ENCODE data around the gene MT2A. TPM values are rescaled to one million over a fixed set of nuclear protein-coding genes. Genes with fewer than 3 reads are reported as not detected.

Gene MT2A
- total RNA-seq, 4 donors from 2014 or later, result 27.2 to 216 (median 119) TPM

DNA sequence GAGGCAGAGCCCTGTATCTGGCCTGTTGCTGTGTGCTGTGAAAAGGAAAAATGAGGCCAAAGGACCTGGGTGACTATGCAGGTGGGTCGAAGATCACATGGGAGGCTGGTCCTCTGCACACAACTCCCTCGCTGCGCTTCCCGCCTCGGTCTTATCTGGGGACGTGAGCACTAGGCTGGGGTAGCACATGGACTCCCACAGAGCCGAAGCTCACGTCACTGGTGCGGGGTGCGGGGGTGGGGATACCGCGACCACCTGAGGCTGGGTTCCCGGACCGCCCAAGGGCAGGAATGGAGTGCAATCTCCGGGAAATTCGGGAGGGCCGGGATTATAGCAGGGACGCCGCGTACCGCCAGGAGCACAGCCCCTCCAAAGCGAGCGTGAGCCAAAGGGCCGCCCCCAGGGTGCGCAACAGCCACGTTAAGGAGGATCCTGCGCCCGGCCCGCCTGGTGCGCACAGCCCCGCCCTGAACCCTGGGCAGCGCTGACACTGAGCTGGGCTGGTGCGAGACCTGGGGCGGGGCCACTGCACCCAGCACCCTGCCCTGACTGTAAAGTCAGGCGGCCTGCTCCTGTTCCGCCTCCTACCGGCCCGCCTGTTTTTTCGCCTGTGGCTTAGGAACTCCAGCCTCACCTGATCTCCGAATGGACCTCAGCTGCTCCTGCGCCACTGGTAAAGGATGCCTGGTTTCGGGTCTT is 34.8 kb downstream of the MT2A start:
- WGBS, 2 donors (ENCODE audit: low coverage in 1 of 2), result 80% methylated on average over 1 of the region's 42 CpGs; no CpG with 5 or more reads in 1 of the 2 donors
- TF ChIP-seq, protein P1, sequence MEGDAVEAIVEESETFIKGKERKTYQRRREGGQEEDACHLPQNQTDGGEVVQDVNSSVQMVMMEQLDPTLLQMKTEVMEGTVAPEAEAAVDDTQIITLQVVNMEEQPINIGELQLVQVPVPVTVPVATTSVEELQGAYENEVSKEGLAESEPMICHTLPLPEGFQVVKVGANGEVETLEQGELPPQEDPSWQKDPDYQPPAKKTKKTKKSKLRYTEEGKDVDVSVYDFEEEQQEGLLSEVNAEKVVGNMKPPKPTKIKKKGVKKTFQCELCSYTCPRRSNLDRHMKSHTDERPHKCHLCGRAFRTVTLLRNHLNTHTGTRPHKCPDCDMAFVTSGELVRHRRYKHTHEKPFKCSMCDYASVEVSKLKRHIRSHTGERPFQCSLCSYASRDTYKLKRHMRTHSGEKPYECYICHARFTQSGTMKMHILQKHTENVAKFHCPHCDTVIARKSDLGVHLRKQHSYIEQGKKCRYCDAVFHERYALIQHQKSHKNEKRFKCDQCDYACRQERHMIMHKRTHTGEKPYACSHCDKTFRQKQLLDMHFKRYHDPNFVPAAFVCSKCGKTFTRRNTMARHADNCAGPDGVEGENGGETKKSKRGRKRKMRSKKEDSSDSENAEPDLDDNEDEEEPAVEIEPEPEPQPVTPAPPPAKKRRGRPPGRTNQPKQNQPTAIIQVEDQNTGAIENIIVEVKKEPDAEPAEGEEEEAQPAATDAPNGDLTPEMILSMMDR (IDR thresholded peaks at IDR 0.05), result peak in 3 of 4 experiments; percentile 39 to 67 (median 45)
- no peak for TF ChIP-seq POLR2A (IDR thresholded peaks at IDR 0.05)
- TF ChIP-seq POLR2AphosphoS5 (IDR thresholded peaks at IDR 0.05), result peak; percentile 66
- Histone ChIP-seq H3K27me3 (peaks cover 91% of the 10 kb centered on the region), H3K4me3 (peak overlapping the region; percentile 32 to 45), H3K27ac (peak overlapping the region in 3 of 4 donors; percentile 53 to 61 (median 58)), H3K4me1 (peaks cover 0 to 30% (median 17%) of the 10 kb centered on the region in 3 donors), H3K9me3 (no peaks in the 10 kb centered on the region), H3K36me3 (no peaks in the 10 kb centered on the region)
- peak; percentile 90 for ATAC-seq

DNA sequence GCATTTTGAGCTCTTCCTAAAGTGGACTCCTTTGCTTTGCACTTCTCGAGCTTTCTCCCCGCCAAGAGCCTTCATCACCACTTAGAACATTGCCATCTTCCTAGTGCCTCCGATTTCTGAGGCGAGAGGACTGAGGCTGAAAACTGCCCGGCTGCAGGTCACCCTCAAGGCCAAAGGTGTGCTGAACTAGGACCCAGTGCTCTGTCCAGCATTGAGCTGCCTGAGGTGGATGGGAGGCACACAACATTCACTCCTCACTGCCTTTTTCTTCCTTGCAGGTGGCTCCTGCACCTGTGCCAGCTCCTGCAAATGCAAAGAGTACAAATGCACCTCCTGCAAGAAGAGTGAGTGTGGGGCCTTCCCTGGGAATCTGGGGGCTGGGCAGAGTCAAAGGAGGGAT is 35.4 kb downstream of the MT2A start:
- 60% methylated on average over 1 of the region's 5 CpGs; no CpG with 5 or more reads in 1 of the 2 donors for WGBS, 2 donors (ENCODE audit: low coverage in 1 of 2)
- Histone ChIP-seq H3K27me3 (peaks cover 91% of the 10 kb centered on the region), H3K9me3 (no peaks in the 10 kb centered on the region), H3K4me1 (peaks cover 0 to 24% (median 11%) of the 10 kb centered on the region in 3 donors), H3K27ac (peak overlapping the region in 1 of 4 donors; percentile 61), H3K36me3 (no peaks in the 10 kb centered on the region), H3K4me3 (peak overlapping the region in 1 of 2 donors; percentile 45)
- no peak for TF ChIP-seq POLR2A (IDR thresholded peaks at IDR 0.05)
- TF ChIP-seq POLR2AphosphoS5 (IDR thresholded peaks at IDR 0.05), result no peak
- no peak for TF ChIP-seq EP300 (IDR thresholded peaks at IDR 0.05)
- TF ChIP-seq, protein P1 (IDR thresholded peaks at IDR 0.05), result no peak
- no peak for ATAC-seq

DNA sequence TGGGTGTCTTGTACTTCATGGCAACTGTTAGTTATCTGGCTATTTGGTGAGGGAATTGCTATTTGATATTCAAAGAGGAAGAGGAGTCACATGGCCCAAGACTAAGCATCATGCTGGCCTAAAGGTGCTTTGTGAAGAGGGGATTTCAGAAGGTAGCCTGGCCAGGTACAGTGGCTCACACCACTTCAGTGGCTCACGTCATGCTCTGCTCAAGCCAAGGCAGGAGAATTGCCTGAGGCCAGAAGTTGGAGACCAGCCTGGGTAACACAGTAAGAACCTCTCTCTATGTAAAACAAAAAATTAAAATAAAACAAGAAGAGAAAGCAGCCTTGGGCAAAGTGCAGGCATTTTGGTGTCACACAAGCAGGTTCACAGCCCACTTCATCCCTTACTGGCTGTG is 36.9 kb downstream of the MT2A start:
- no peak for ATAC-seq
- 100% methylated on average over 1 of the region's 1 CpG; no CpG with 5 or more reads in 1 of the 2 donors for WGBS, 2 donors (ENCODE audit: low coverage in 1 of 2)
- Histone ChIP-seq H3K4me3 (no peak overlapping the region), H3K27me3 (peaks cover 89% of the 10 kb centered on the region), H3K27ac (no peak overlapping the region), H3K4me1 (peaks cover 0 to 18% (median 10%) of the 10 kb centered on the region in 3 donors), H3K36me3 (no peaks in the 10 kb centered on the region), H3K9me3 (no peaks in the 10 kb centered on the region)
- TF ChIP-seq POLR2AphosphoS5 (IDR thresholded peaks at IDR 0.05), result no peak
- no peak for TF ChIP-seq POLR2A (IDR thresholded peaks at IDR 0.05)
- TF ChIP-seq, protein P1 (IDR thresholded peaks at IDR 0.05), result no peak
- no peak for TF ChIP-seq EP300 (IDR thresholded peaks at IDR 0.05)

DNA sequence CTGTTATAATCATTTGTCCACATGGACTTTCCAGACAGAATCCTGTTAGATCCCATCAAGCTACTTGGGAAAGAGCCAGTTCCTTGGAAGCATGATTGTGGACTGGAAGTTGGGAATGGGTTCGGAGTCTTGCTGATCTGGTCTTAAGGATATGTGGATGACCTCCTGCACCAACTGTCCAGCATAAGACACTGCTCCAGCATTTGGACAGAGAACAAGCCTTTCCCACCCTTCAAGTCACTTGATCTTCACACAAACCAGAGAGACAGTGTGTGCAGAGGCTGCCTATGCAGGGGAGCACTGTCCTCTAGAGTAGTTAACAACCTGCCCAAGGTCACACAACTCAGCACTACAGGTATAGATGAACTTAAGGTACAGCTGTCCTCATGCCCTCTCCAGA is 37.5 kb downstream of the MT2A start:
- no peak for TF ChIP-seq EP300 (IDR thresholded peaks at IDR 0.05)
- no peak for TF ChIP-seq POLR2AphosphoS5 (IDR thresholded peaks at IDR 0.05)
- TF ChIP-seq, protein P1 (IDR thresholded peaks at IDR 0.05), result no peak
- no peak for TF ChIP-seq POLR2A (IDR thresholded peaks at IDR 0.05)
- Histone ChIP-seq H3K4me1 (peaks cover 0 to 18% (median 10%) of the 10 kb centered on the region in 3 donors), H3K27me3 (peaks cover 86% of the 10 kb centered on the region), H3K27ac (no peak overlapping the region), H3K9me3 (no peaks in the 10 kb centered on the region), H3K36me3 (no peaks in the 10 kb centered on the region), H3K4me3 (no peak overlapping the region)
- 0% methylated on average over 1 of the region's 1 CpG for WGBS, 2 donors (ENCODE audit: low coverage in 1 of 2)
- ATAC-seq, result no peak
